NOMO-1 treated with dmso at 0.1 percent for 144 hours (cell line): Measurements from ENCODE around the gene ZNF48.

ENCODE experiments used
- DNase-seq: peaks from one replicate; lab custom pipeline; 2025; ENCODE audit not compliant: unreplicated experiment; lab: John Stamatoyannopoulos, UW

The ZNF48 gene

GRCh38 chr16:30438835-30439234 is 43.6 kb downstream of the ZNF48 start:
- DNase-seq, result no peak

- DNase-seq, result no peak
Observed at GRCh38 chr16:30439720-30440348, 44.6 kb downstream of the ZNF48 start.

- DNase-seq, result no peak
Observed at GRCh38 chr16:30443631-30444030, 48.4 kb downstream of the ZNF48 start.

GRCh38 chr16:30444231-30445148 is 49.3 kb downstream of the ZNF48 start:
- no peak for DNase-seq

- no peak for DNase-seq
Observed at GRCh38 chr16:30445149-30445407, 49.9 kb downstream of the ZNF48 start.

- peak; percentile 98 for DNase-seq
Observed at GRCh38 chr16:30445408-30446202, 50.4 kb downstream of the ZNF48 start, which contains the start of gene SEPHS2. Gene SEPHS2 (minus strand): TSS chr16:30445874. CDS start chr16:30445727, 147 bp downstream.

GRCh38 chr16:30446203-30446595 is 51.0 kb downstream of the ZNF48 start:
- DNase-seq, result no peak

GRCh38 chr16:30447512-30448226 is 52.4 kb downstream of the ZNF48 start:
- DNase-seq, result no peak

GRCh38 chr16:30449116-30449435 is 53.9 kb downstream of the ZNF48 start:
- no peak for DNase-seq
